DMS53 treated with DMSO at 0.1 percent for 48 hours (cell line): ENCODE results near the gene AIDA.
A peak's percentile ranks its signal among the peaks of the same experiment; 100 is the strongest.
"Not testable (repeated sequence)": the region's sequence is repeated elsewhere in the genome, so short reads cannot be mapped to it uniquely, and the experiment has no call there.

Experiments used
- DNase-seq: peaks from one replicate; lab custom pipeline; 2025; ENCODE audit not compliant: unreplicated experiment; lab: John Stamatoyannopoulos, UW

Gene AIDA

GRCh38 chr1:222712253-222713090 lies at the start of gene AIDA, which contains the start of gene BROX:
Gene AIDA, minus strand, starts transcription at chr1:222712491. Its CDS starts 174 bp downstream, at chr1:222712317.
Gene BROX, plus strand, starts transcription at chr1:222712564. Its CDS starts 3,136 bp downstream, at chr1:222715700.
- DNase-seq: peak; percentile 89

GRCh38 chr1:222761083-222761482 lies 48.8 kb upstream of the AIDA start:
- no peak for DNase-seq

- DNase-seq: no peak
Observed at GRCh38 chr1:222759451-222760035, 47.3 kb upstream of the AIDA start.

GRCh38 chr1:222757646-222758268 lies 45.5 kb upstream of the AIDA start:
- no peak for DNase-seq

GRCh38 chr1:222754366-222755139 lies 42.3 kb upstream of the AIDA start:
- DNase-seq: no peak

- no peak for DNase-seq
Observed at GRCh38 chr1:222751255-222751654, 39.0 kb upstream of the AIDA start.

GRCh38 chr1:222750651-222751050 lies 38.4 kb upstream of the AIDA start:
- DNase-seq: no peak

- no peak for DNase-seq
Observed at GRCh38 chr1:222749927-222750326, 37.6 kb upstream of the AIDA start.

GRCh38 chr1:222741630-222742457 lies 29.6 kb upstream of the AIDA start:
- not testable (repeated sequence) for DNase-seq

GRCh38 chr1:222739929-222740328 lies 27.6 kb upstream of the AIDA start:
- no peak for DNase-seq

- DNase-seq: no peak
Observed at GRCh38 chr1:222739465-222739864, 27.2 kb upstream of the AIDA start.

GRCh38 chr1:222736972-222737371 lies 24.7 kb upstream of the AIDA start, which contains the start of gene FAM177B:
Gene FAM177B, plus strand, starts transcription at chr1:222737202. Its CDS starts 9,344 bp downstream, at chr1:222746546.
- DNase-seq: peak; percentile 48

GRCh38 chr1:222736470-222736869 lies 24.2 kb upstream of the AIDA start:
- DNase-seq: no peak

- no peak for DNase-seq
Observed at GRCh38 chr1:222734740-222735139, 22.4 kb upstream of the AIDA start.

GRCh38 chr1:222732216-222733159 lies 20.2 kb upstream of the AIDA start:
- DNase-seq: no peak

- DNase-seq: no peak
Observed at GRCh38 chr1:222730866-222731265, 18.6 kb upstream of the AIDA start.

GRCh38 chr1:222728746-222729145 lies 16.5 kb upstream of the AIDA start:
- DNase-seq: no peak

GRCh38 chr1:222716393-222716792 lies 4.1 kb upstream of the AIDA start:
- no peak for DNase-seq
